OCI-M1 (cell line): Measurements from ENCODE around the gene C14orf132.
"Not testable (repeated sequence)": the region's sequence is repeated elsewhere in the genome, so short reads cannot be mapped to it uniquely, and the experiment has no call there.

Source experiments
- DNase-seq: peaks from one replicate; lab custom pipeline; 2025; lab: John Stamatoyannopoulos, UW

The C14orf132 gene

GRCh38 chr14:96060186-96060933 is 21.2 kb downstream of the C14orf132 start:
- DNase-seq = no peak

- DNase-seq = no peak
Observed at GRCh38 chr14:96062010-96062409, 22.8 kb downstream of the C14orf132 start.

- DNase-seq = no peak
Observed at GRCh38 chr14:96062506-96062905, 23.3 kb downstream of the C14orf132 start.

GRCh38 chr14:96064866-96065265 is 25.7 kb downstream of the C14orf132 start:
- DNase-seq = no peak

- DNase-seq = no peak
Observed at GRCh38 chr14:96065661-96066459, 26.7 kb downstream of the C14orf132 start.

- DNase-seq = no peak
Observed at GRCh38 chr14:96066976-96067375, 27.8 kb downstream of the C14orf132 start.

GRCh38 chr14:96067985-96068930 is 29.1 kb downstream of the C14orf132 start:
- DNase-seq = no peak

GRCh38 chr14:96069421-96069820 is 30.3 kb downstream of the C14orf132 start:
- no peak for DNase-seq

GRCh38 chr14:96071561-96071960 is 32.4 kb downstream of the C14orf132 start:
- DNase-seq = no peak

GRCh38 chr14:96072076-96072475 is 32.9 kb downstream of the C14orf132 start:
- DNase-seq = no peak

GRCh38 chr14:96072746-96073145 is 33.6 kb downstream of the C14orf132 start:
- DNase-seq = no peak

GRCh38 chr14:96073260-96074039 is 34.3 kb downstream of the C14orf132 start:
- not testable (repeated sequence) for DNase-seq

GRCh38 chr14:96077983-96078624 is 38.9 kb downstream of the C14orf132 start:
- no peak for DNase-seq

- DNase-seq = no peak
Observed at GRCh38 chr14:96078625-96079016, 39.5 kb downstream of the C14orf132 start.

- DNase-seq = no peak
Observed at GRCh38 chr14:96079066-96079465, 39.9 kb downstream of the C14orf132 start.

- DNase-seq = no peak
Observed at GRCh38 chr14:96080571-96080970, 41.4 kb downstream of the C14orf132 start.

GRCh38 chr14:96081224-96081623 is 42.1 kb downstream of the C14orf132 start:
- no peak for DNase-seq

GRCh38 chr14:96081767-96082400 is 42.7 kb downstream of the C14orf132 start:
- DNase-seq = no peak

GRCh38 chr14:96082420-96083300 is 43.5 kb downstream of the C14orf132 start:
- DNase-seq = no peak
